Lower leg skin (tissue), 4 donors: Measurements from ENCODE around the gene KBTBD13. TPM values are rescaled to one million over a fixed set of nuclear protein-coding genes. Genes with fewer than 3 reads are reported as not detected.

Source experiments
- DNase-seq, 2 donors: peaks; one replicate each; pipeline ENCODE4 v3.0.0-alpha.2; 2019; ENCODE audit warnings: low spot score in 2 of 2
- H3K4me3 ChIP-seq: fragments of 200-600 bp; sonication (generic); 2 replicates; pipeline ENCODE4 v1.5.1; 2017; ENCODE audit warnings: mild to moderate bottlenecking, low read depth; ENCODE audit not compliant: poor library complexity, severe bottlenecking
- POLR2A ChIP-seq, 2 donors: fragments of 450-650 bp; IDR thresholded peaks; one replicate each; pipeline ENCODE4 v1.6.1; 2016 to 2017; ENCODE audit warnings: antibody characterized with exemption in 2 of 2, mild to moderate bottlenecking in 1 of 2, moderate library complexity in 1 of 2
- WGBS, 2 donors: methylation state at CpG; one replicate each; pipeline ENCODE4 v1.1.5; 2018; 5-methylcytosine and 5-hydroxymethylcytosine counted together
- intact Hi-C: fragments of 100-400 bp; cut with DNase I; formaldehyde crosslinking; loops from one replicate; pipeline ENCODE4 v1.15.0; 2023; ENCODE audit warnings: low total_unique reads
- total RNA-seq, 4 donors: library from RNA; depleted of rRNA; stranded (reverse); fragments of >200 nt; gene quantifications; one replicate each; pipeline ENCODE4 v1.1.0, GENCODE V29; 2016
- TF ChIP-seq, protein P1 (sequence below), 3 donors: fragments of 450-650 bp; IDR thresholded peaks; one replicate each; pipeline ENCODE4 v1.5.1; 2016; ENCODE audit warnings: antibody characterized with exemption in 3 of 3, mild to moderate bottlenecking in 3 of 3, moderate library complexity in 2 of 3

The KBTBD13 gene
- total RNA-seq, 4 donors from 2014 or later = not detected

DNA sequence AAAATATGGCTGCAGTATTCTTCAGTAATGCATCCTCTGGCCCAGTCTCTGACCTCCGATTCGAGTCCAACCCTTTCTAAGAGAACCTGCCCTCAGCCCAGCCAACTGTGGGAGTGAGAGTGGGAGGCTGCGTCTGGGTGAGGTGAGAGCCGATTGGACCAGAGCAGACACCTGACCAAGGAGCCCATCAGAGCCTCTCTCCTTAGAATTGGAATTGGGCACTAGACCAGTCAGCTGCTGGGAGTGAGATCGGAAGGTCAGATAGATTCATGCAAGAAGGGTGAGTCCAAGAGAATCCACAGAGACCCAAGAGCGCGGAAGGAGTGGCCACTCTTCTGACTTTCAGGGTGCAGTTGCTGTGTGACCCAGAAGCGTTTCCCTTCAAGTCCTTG lies 19.0 kb upstream of the KBTBD13 start:
- no peak for DNase-seq
- 88 to 90% methylated on average over 8 of the region's 8 CpGs for WGBS, 2 donors
- intact Hi-C loops = no loop called here
- TF ChIP-seq POLR2A (IDR thresholded peaks at IDR 0.05) = no peak
- TF ChIP-seq, protein P1, sequence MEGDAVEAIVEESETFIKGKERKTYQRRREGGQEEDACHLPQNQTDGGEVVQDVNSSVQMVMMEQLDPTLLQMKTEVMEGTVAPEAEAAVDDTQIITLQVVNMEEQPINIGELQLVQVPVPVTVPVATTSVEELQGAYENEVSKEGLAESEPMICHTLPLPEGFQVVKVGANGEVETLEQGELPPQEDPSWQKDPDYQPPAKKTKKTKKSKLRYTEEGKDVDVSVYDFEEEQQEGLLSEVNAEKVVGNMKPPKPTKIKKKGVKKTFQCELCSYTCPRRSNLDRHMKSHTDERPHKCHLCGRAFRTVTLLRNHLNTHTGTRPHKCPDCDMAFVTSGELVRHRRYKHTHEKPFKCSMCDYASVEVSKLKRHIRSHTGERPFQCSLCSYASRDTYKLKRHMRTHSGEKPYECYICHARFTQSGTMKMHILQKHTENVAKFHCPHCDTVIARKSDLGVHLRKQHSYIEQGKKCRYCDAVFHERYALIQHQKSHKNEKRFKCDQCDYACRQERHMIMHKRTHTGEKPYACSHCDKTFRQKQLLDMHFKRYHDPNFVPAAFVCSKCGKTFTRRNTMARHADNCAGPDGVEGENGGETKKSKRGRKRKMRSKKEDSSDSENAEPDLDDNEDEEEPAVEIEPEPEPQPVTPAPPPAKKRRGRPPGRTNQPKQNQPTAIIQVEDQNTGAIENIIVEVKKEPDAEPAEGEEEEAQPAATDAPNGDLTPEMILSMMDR (IDR thresholded peaks at IDR 0.05) = no peak
- no peak overlapping the region for H3K4me3 ChIP-seq

DNA sequence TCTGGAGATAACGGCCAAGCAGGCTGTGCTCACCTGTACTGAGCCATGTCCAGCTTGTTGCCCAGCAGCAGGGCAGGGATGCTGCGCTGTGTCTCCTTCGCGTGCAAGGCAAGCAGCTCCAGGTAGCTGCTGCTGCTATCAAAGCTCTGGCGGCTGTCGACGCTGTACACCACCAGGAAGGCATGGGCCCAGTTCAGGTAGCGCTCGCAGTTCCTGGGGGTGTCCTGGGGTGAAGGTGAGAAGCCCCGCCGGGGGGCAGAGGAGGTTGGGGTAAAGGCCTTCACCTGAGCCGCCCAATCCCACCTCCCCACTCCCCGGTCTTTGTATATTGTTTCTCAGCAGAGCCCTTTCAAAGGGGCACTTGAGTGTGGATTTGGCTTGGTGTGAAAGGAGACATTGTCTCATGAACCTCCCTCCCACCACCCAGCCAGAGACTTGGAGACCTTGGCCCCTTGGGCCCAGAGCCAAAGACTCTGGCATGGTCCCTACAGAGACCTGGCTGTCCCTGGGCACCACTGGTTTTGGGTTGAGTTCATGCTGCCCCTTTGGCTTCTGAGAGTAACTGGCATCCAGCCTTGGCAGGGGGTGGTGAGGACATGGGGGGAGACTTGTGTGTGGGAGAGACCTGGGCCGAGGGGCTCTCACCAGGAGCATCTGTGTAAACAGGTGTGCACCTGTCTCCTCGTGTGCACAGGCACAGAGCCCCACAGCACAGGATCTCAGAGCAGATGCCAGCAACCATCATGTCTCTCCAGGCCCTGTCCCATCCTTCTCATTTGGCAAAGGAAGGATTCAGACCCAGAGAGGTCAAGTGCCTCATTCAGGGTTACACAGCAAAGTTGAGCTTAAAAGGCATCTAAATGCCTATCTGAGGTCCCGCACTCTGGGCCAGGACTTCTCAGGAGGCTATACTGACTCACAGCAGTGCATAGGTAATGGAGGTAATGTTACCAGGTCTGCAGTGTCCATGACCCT lies 17.9 kb upstream of the KBTBD13 start:
- no peak overlapping the region for H3K4me3 ChIP-seq
- TF ChIP-seq, protein P1 (IDR thresholded peaks at IDR 0.05) = no peak
- TF ChIP-seq POLR2A (IDR thresholded peaks at IDR 0.05) = no peak
- DNase-seq = no peak
- intact Hi-C loops = no loop called here
- WGBS, 2 donors = 88 to 99% methylated on average over 10 to 16 of the region's 16 CpGs

- TF ChIP-seq, protein P1 (IDR thresholded peaks at IDR 0.05) = no peak
- no peak for TF ChIP-seq POLR2A (IDR thresholded peaks at IDR 0.05)
- DNase-seq = no peak
- no peak overlapping the region for H3K4me3 ChIP-seq
- 77% methylated on average over 2 to 3 of the region's 3 CpGs for WGBS, 2 donors
- intact Hi-C loops = no loop called here
These were observed 17.2 kb upstream of the KBTBD13 start for GRCh38 chr15:65059369-65059750.

- DNase-seq = no peak
- intact Hi-C loops = no loop called here
These were observed 16.5 kb upstream of the KBTBD13 start for GRCh38 chr15:65059931-65060596.

DNA sequence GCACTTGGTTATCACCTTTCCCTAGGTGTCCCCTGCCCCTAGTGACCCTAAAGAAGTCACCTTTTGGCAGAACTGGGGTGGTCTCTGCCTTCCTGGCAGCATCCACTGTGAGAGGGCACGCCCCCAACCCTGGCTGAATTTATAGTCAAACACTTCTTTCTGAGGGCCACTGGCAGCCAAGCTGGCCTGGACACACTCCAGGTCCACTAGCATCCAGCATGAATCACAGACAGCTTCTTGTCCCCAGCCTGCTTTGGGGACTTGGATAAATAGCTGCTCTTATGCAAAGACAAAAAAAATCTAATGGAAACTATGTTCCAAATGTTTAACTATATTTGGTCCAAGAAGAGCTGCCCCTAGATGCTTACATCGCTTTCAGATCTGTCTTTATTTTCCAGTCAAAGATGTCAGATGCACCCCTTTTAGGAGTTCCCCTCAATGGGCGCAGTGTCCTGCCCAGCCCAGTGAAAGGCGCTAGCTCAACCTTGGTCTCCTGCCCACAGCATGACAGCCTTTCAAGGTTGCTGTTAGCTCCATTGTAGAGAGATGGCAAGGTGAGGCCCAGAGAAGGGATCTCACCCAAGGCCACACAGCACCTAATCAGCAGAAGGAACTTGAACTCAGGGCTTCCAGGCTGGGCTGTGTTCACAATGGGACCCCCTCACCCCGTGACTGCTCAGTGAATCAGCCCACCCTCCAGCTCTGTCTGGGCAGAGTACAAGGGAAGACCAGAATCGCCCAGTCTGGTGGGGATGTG lies 15.7 kb upstream of the KBTBD13 start:
- no peak for DNase-seq
- WGBS, 2 donors = 75 to 77% methylated on average over 6 of the region's 6 CpGs
- no peak for TF ChIP-seq POLR2A (IDR thresholded peaks at IDR 0.05)
- TF ChIP-seq, protein P1 (IDR thresholded peaks at IDR 0.05) = no peak
- intact Hi-C loops = no loop called here
- H3K4me3 ChIP-seq = no peak overlapping the region

More at GRCh38 chr15:65059931-65060596, 16.5 kb upstream of the KBTBD13 start:
- 83% methylated on average over 4 of the region's 4 CpGs for whole genome bisulfite sequencing, 2 donors
- TF ChIP-seq, protein P1 (IDR thresholded peaks at IDR 0.05) = no peak
- no peak for TF ChIP-seq POLR2A (IDR thresholded peaks at IDR 0.05)
- no peak overlapping the region for H3K4me3 ChIP-seq
